ENCODE results near the gene PRKAG2.

The PRKAG2 gene

GRCh38 chr7:151864081-151864480 lies 12.8 kb downstream of the PRKAG2 start:
- DNase-seq = no peak

GRCh38 chr7:151863386-151864079 lies 13.4 kb downstream of the PRKAG2 start:
- DNase-seq = no peak

- DNase-seq = no peak
Measured at GRCh38 chr7:151862606-151863381, 14.1 kb downstream of the PRKAG2 start.

GRCh38 chr7:151861881-151862280 lies 15.0 kb downstream of the PRKAG2 start:
- DNase-seq = no peak

GRCh38 chr7:151860771-151861170 lies 16.1 kb downstream of the PRKAG2 start:
- DNase-seq = no peak

- no peak for DNase-seq
Measured at GRCh38 chr7:151859948-151860685, 16.8 kb downstream of the PRKAG2 start.

GRCh38 chr7:151859111-151859947 lies 17.6 kb downstream of the PRKAG2 start:
- no peak for DNase-seq

GRCh38 chr7:151858456-151858855 lies 18.5 kb downstream of the PRKAG2 start:
- DNase-seq = no peak

GRCh38 chr7:151857866-151858450 lies 19.0 kb downstream of the PRKAG2 start:
- DNase-seq = no peak

GRCh38 chr7:151857412-151857811 lies 19.5 kb downstream of the PRKAG2 start:
- no peak for DNase-seq

GRCh38 chr7:151856516-151856915 lies 20.4 kb downstream of the PRKAG2 start:
- DNase-seq = no peak

GRCh38 chr7:151856098-151856497 lies 20.8 kb downstream of the PRKAG2 start:
- DNase-seq = no peak

- no peak for DNase-seq
Measured at GRCh38 chr7:151854720-151855071, 22.2 kb downstream of the PRKAG2 start.

- DNase-seq = no peak
Measured at GRCh38 chr7:151853896-151854719, 22.8 kb downstream of the PRKAG2 start.

GRCh38 chr7:151852486-151853396 lies 24.2 kb downstream of the PRKAG2 start:
- no peak for DNase-seq

- no peak for DNase-seq
Measured at GRCh38 chr7:151851782-151852181, 25.1 kb downstream of the PRKAG2 start.

- no peak for DNase-seq
Measured at GRCh38 chr7:151851145-151851751, 25.7 kb downstream of the PRKAG2 start.

- DNase-seq = no peak
Measured at GRCh38 chr7:151850491-151851124, 26.3 kb downstream of the PRKAG2 start.

GRCh38 chr7:151849879-151850260 lies 27.0 kb downstream of the PRKAG2 start:
- DNase-seq = no peak

Measured in right forelimb (tissue), 1 donor.